K562 (cell line): Measurements from ENCODE around the gene RTL10.

Source experiments
- CHD4 ChIP-seq: fragments of 200-600 bp; sonication (generic); IDR thresholded peaks from 3 replicates; pipeline ENCODE4 v1.6.1; 2012; ENCODE audit warnings: low read depth, mild to moderate bottlenecking, mixed read lengths, low read length, inconsistent platforms; ENCODE audit not compliant: insufficient read depth, insufficient replicate concordance, poor library complexity, severe bottlenecking
- CTCF ChIP-seq, 3 experiments: IDR thresholded peaks in 2 of 3; conservative IDR thresholded peaks in 1 of 3; 2 replicates each; pipeline ENCODE4 v1.5.1; 2011 to 2012; ENCODE audit warnings: low read length in 3 of 3, mild to moderate bottlenecking in 3 of 3, control low read depth in 2 of 3, improper control_type of control experiment in 1 of 3, inconsistent platforms in 1 of 3, low read depth in 1 of 3, mixed read lengths in 1 of 3, moderate library complexity in 1 of 3; ENCODE audit not compliant: insufficient read depth in 2 of 3
- NONO ChIP-seq, 2 experiments: fragments of 200-400 bp in 1 of 2; fragments of 450-650 bp in 1 of 2; formaldehyde crosslinking in 1 of 2; IDR thresholded peaks; 2 replicates each; pipeline ENCODE4 v1.6.1; 2017; ENCODE audit warnings: low read depth in 2 of 2, mild to moderate bottlenecking in 2 of 2, moderate library complexity in 2 of 2, low read length in 1 of 2
- RBM39 ChIP-seq: fragments of 200-400 bp; formaldehyde crosslinking; optimal IDR thresholded peaks from 2 replicates; pipeline ENCODE3; 2018; ENCODE audit warnings: low read depth, low read length
- REST ChIP-seq, 2 experiments: fragments of 450-650 bp; formaldehyde crosslinking in 1 of 2; IDR thresholded peaks; 2 replicates each; pipeline versions ENCODE4 v1.4.0 to v1.6.1; 2014 to 2020; ENCODE audit warnings: mild to moderate bottlenecking in 2 of 2, borderline replicate concordance in 1 of 2, low read depth in 1 of 2
- RNF2 ChIP-seq: sonication (generic); IDR thresholded peaks from 2 replicates; pipeline ENCODE4 v1.6.1; 2016
- ZFX ChIP-seq: sonication (generic); formaldehyde crosslinking; IDR thresholded peaks from 2 replicates; pipeline ENCODE4 v1.8.0; 2022; ENCODE audit warnings: mild to moderate bottlenecking, missing genetic modification reagents, moderate library complexity
- ZNF121 ChIP-seq: sonication (generic); formaldehyde crosslinking; conservative IDR thresholded peaks from 2 replicates; pipeline ENCODE4 v1.8.0; 2022; ENCODE audit warnings: missing genetic modification reagents
- ZNF316 ChIP-seq: fragments of 450-650 bp; IDR thresholded peaks from 2 replicates; pipeline ENCODE4 v1.6.1; 2016
- ZNF407 ChIP-seq: fragments of 450-650 bp; IDR thresholded peaks from 2 replicates; pipeline ENCODE4 v1.6.1; 2016; ENCODE audit warnings: low read depth

- TF ChIP-seq ZNF407 (no peak), RNF2 (no peak), ZNF121 (CRISPR knock-in tag) (no peak), ZFX (CRISPR knock-in tag) (no peak), RBM39 (no peak), CTCF (IDR thresholded peaks at IDR 0.05 in 2 of 3, conservative IDR thresholded peaks at IDR 0.05 in 1 of 3; ENCODE audit: insufficient read depth in 2 of 3, low read depth in 1 of 3, low read length in 3 of 3) (peak in 1 of 3 experiments; percentile 0; a peak in 1 of 6 replicates), ZNF316 (no peak), REST (IDR thresholded peaks at IDR 0.05; ENCODE audit: borderline replicate concordance) (no peak), REST (CRISPR knock-in tag; IDR thresholded peaks at IDR 0.05; ENCODE audit: low read depth) (peak; percentile 14; the same call in 1 of the 2 replicates), CHD4 (no peak), NONO (IDR thresholded peaks at IDR 0.05; ENCODE audit: low read depth in 2 of 2, low read length in 1 of 2) (no peak)
These were observed 1.4 kb downstream of the RTL10 start for GRCh38 chr22:19853058-19853878.
